GM21515 (cell line): Measurements from ENCODE around the gene TXNRD2.

ENCODE experiments used
- ATAC-seq: cut with Tn5 transposase; IDR thresholded peaks from one replicate; pipeline ENCODE4 v1.9.1; 2021; ENCODE audit not compliant: unreplicated experiment

TXNRD2 gene

DNA sequence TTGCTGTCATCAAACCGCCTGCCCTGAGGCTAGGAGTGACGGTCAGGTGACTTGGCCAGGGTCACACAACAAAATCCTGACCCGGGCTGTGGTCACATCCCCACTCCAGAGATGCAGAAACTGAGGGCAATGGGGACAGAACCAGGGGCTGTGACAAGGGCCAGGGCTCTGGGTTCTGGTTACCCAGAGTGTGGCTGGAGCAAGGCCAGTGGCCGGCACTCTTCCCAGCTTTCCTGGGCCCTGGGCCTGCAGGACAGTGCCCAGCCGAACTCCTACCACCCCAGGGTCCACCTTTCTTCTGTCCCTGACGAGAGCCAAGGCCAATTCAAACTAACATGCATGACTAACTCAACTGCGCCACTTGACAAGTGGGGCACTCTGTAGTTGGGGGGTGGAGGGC lies 39.1 kb upstream of the TXNRD2 start:
- ATAC-seq: no peak

DNA sequence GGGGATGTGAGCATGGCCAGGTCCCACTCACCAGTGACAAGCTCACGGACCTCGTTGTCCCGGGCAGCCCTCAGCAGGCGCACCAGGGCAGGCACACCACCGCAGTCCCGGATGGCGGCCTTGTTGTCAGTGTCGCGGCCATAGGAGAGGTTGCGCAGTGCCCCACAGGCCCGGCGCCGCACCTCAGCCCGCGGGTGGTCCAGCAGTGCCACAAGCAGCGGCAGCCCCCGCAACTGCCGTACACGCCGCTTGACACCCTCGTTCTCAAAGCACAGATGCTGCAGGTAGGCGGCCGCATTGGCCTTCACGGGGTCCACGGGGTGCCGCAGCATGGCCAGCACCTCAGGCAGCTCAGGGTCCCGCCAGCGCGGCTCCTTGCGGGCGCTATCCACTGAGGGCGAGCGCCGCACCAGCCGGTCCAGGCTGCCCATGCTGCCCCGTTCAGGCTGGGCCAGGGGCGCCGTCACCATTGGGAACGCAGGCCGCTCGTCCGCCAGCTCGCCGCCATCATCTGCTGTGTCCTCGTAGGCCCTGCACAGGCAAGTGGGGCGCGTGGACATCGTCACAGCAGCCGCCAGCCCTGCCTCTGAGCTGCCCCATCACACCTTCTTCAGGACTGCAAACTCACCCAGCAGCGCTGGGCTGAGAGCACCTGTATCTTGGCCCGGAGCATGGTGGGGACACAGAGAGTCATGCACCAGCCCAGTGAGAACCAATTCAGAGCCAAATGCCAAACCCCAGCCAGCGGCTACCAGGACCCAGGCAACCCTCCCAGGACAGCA lies 38.3 kb upstream of the TXNRD2 start:
- no peak for ATAC-seq

DNA sequence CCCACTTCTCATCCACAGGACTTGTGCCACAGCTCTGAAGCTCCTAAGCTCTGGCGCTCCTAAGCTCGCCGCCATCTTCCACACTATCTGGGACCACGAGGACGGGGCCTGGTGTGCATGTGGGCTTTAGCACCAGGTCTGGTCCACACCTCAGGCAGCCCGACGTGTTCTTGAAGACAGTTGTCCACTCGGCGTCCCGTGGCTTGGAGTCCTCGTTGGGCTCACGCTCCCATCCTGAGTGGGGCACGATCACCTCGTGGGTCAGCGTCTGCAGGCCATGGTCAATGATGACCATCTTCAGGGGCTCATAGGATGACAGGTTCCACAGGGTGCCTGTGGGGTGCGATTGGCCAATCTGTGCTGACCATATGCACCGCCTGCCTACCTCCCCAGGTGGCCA lies 37.1 kb upstream of the TXNRD2 start:
- ATAC-seq: no peak

DNA sequence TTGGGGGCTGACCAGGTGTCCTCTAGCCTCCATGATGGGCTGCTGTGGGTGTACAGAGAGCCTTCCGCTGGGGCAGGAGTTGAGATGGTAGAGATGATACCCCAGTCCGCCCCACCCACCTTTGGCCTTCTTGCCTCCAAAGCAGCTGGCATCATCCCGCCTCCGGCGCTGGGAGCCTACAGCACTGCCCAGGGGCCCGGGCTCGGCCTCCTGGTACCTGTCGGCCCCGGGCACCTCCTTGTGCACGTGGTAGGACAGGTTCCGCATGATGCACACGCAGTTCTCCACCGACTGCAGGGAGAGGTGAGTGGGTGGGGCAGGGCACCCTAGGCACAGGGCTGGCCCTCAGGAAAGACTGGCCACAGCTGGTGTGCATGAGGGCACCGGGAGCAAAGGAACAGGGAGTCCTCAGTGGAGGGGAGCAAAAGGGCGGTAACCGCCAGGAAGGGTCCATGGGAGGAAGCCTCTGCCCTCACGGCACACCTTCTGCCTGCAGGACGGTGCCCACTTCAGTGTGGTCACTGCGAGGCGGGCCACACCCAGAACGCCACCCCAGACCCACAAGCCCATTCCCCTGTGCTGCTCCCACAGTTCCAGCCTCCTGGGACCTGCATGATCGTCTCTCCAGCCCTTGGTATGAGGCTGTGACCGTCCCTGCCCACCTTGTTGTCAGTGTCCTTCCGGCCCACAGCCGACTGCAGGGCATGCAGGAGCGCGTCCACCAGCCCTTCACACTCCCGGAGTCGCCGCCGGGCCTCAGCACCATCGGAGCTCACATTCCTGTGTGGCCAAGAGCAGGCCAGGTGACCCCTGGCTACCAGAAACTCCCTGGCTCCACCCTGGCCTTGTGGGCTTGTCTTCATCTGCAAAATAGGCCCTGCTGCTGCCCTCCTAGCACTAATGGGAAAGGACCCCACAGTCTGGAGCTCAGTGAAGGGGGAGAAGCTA lies 36.0 kb upstream of the TXNRD2 start:
- no peak for ATAC-seq

DNA sequence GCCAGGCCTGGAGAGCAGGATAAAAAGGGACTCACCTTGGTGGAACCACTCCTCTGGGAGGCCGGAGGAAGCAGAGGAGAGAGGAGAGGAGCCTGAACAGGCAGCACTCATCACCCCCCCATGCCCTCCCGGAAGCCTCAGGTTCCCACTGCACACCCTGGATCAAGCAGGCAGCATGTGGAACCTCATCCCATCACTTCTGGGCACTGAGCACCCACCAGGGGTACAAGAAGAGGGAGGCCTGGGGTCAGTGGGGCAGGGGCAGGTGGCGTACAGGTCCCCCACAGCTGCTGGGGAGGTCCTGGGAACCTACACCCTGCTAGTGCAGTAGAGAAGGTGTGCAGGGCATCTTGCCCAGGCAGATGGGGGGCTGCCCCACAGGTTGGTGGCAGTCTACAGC lies 35.1 kb upstream of the TXNRD2 start:
- no peak for ATAC-seq

DNA sequence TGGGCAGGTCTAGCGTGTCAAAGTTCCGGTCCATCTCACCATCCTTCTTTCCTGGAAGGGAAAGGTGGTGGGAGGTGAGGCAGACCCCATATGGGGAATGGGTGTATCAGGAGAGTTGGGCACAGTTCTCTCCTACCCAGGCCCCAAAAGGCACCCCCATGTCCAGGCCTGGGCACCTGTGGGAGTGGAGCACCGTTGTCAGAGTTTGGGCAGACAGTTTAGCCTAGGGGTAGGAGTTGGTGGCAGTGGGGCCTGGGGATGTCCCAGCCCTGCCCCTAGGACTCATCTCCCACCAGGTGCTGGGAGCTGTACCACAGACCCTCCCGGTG lies 34.1 kb upstream of the TXNRD2 start:
- no peak for ATAC-seq

DNA sequence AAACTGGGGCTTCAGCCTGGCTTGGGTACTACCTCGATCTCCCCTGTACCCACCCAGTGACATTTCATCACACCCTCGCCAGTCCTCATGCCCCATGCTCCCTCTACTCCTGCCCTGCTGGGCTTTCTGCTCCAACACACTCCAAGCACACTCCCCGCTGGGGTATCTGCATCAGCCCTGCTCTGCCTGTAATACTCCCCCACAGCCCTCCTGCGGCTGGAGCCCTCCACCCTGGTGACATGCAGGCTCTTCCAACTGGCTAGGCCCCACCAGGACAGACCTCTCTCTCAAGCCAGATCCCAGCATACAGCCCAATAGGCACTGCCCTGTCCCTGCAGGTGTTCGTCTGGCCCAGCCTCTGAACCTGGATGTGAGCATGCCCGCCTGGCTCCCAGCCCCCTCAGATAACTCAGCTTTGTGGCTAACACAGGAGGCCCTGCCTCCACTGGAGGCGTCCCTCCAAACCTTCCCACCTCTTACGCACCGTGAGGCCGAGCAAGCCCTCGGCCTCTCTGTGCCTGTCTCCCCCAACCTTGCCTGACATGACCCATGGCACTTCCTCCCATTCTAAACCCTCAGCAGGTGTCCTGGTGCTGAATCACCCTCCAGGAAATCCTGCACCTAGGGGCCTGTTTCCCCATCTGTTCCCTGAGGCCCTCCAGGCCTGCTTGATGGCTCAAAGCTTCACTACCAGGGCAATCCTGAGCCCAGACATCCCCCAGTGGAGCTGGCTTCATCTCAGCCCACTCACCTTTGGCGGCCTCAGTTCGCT lies 33.5 kb upstream of the TXNRD2 start:
- no peak for ATAC-seq

DNA sequence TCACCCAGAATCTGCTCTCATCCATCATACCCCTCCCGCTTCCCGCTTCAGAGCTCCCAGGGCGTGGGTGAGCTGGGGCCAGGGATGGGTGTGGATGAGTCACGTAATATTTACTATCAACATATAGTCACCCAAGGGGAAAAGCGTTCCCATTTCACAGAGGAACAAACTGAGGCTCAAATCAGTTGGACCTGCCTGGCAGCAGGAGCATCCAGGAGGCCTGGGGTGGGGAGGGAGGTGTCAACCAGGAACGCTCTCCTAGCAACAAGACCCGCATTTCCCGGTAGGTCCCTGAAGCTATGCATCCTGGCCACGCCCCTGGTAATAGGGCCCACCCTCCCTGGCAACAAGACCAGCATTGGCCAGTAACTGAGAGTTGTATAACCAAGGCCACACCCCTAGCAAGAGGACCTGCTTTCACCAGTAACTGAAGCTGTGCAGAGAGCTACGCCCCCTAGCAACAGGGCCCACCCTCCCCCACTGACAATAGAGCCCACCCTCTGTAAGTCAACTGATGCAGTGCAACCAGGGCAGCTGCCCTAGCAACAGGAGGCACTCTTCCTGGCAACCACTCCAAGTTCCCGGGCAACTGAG lies 32.7 kb upstream of the TXNRD2 start:
- ATAC-seq: no peak

DNA sequence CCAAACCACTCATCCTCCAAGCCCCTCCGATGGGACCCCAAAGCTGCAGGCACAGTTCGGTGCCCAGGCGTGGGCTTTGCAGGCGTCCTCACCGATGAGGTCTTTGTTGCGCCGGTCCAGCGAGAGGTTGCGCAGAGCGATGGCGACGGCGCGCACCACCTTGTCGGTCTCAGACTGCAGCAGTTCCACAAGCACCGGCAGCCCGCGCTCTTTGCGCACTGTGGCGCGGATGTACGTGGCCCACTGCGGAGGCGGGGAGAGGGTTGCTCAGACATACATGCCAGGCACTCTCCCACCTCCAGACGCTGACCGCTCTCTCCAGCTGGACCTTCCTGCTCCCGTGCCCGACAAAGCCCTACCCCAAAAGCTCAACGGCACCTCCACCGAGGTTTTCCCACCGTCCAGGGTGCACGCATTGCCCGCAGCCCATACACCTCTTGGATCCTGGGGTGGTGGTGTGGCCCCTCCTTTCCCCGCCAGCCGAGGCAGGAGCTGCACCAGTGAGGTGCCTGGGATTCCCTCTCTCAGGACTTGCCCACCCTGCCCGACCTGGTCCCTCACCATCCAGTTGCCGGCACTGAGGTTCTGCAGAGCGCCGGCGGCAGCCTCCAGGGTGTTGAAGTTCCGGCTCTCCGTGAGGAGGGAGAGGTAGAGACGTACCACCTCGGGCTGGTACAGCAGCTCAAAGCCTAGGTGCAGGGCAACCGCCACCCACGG lies 32.1 kb upstream of the TXNRD2 start:
- no peak for ATAC-seq

DNA sequence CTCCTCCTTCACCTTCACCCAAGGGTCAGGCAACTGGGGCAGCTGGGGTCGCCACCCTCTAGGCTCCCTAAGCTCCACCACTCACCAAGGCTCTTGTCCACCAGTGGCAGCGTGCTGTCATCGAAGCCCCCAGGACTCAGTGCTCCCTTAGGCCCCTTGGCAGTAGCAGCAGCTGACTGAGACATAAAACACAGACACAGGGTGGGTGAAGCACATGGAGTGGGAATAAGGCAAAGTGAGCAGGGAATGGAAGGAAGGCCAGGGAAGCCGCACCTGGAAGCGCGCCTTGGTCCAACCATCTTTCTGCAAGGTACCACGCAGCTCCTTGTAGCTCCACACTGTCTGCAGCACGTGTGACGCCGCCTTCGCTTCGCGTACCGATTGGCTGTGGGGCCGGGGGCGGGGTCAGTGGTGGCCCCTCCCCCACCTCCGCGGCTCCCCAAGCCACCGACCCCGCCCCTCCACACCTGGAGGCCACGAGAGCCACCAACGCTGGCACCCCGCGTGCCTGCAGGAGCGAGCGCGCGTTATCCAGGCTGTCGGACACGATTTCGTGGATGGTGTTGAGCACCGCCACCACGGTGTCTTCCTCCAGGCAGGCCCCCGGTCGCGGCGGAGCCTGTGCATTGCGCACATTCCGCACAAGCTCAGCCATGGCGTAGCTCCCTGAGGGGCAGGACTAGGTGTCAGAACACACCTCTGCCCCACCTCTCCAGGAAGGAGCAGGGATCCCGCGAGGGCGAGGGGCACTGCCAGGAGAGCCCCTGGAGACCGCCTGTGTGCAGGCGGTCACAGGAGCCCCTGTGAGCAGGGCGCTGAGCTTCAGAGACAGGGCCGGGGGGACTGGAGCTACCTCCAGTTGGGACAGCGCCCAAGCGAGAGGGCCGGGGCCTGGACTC lies 31.3 kb upstream of the TXNRD2 start:
- no peak for ATAC-seq

DNA sequence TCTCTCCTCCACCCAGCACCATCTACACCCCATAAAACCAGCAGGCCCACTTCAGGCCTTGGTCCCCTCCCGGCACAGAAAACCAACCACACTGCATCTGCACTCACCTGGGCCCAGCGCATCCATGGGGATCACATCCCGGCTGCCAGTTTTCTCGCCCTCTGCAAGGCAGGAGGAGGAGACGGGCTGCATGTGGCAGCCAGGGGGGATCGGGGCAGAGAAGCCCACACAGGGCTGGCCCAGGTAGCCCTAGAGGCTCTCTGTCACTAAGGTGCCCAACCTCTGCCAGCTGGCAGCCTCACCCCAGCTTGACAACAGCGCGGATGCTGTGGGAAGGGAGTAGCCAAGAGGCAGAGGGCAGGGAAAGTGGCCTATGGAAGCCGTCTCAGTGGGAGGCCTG lies 30.6 kb upstream of the TXNRD2 start:
- ATAC-seq: no peak

DNA sequence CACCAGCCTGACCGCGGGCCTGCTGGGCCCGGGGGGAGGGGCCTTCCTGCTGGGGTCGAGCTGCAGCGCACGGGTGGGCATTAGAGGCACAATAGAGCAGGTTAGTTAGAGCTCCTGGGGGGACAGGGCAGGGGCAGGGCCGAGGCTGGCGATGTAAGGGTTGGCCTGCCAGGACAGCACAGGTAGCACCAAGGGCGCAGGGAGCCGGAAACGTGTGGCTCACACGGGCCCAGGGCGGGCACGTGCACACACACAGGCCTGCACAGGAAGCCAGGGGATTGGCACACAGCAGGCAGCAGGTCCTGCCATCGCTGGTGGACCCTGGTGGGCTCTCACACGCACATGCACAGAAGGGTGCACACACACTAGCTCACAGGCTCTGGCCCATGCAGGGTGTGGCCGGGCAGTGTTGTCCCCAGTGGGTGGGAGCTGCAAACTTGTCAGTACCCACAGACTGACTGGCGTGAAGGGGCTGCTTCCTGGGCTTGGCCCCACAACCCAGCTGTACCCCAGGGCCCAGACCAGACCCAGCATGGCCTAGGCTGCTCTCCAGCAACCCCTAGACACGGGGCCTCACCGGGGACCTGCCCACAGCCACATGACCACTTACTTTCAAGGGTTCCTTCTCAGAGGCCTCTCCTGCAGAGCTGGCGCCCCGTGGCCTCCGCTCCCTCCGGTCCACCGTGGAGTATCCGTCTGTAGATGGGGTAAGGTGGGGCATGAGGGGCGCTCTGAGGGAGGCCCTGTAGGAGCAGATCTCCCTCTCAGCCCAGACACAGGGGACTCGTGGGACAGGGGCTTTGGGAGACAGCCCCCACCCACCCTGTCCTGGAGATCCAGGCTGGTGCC lies 29.9 kb upstream of the TXNRD2 start:
- ATAC-seq: no peak

DNA sequence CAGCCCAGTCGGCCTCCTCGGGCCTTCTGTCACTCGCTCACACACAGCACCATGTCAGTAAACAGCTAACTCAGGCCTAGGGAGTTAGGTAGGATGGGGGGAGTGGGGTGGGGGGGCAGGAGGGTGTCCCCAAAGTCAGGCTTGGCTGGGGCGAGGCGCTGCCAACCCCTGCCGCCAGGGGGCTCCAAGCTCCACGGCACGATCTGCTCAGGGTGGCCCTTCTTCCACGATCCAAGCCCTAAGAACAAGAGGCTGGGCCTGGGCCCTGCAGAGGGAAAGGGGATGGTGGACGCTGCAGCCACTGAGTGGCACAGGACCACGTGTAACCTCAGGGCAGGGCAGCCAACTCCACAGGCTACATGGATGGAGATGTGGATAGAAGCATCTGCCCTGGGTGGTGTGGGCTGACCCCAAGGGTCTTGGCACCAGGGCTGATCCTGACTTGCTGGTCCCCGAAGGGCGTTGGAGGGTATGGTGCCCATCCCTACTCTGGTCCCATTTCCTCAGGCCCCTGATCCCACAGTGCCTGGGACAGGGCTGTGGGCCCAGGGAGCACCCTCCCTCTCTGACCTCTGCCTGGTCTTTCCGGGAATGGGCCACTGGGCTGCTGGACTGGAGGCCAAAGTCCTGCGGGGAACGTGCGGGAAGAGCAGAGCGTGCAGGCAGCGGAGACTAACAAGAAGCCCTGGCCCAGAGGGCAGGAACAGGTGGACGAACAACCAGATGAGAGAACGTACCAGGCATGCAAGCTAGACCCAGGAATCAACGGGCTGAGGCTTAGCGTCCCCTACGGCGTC lies 29.1 kb upstream of the TXNRD2 start:
- ATAC-seq: no peak

DNA sequence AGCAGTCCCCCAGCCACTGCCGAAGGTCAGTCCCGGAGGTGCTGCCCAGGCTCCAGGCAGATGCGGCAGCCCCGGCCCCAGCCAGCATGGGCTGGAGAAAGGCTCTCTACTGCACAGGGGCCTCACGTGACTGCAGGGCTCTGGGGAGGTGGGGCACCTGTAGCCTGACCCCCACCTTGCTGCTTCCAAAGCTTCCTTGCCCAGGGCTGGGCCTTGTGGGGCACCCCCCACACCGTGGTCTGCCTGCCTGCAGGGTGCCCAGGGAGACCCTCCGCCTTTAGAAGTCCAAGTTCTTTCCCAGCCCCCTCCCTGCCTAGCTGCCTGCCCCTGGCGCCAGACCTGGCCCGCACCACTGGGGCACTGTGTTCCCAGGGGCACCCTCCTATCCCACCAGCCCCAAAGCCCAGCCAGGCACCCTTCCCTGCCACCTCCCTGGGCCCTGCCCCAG lies 28.4 kb upstream of the TXNRD2 start:
- no peak for ATAC-seq

DNA sequence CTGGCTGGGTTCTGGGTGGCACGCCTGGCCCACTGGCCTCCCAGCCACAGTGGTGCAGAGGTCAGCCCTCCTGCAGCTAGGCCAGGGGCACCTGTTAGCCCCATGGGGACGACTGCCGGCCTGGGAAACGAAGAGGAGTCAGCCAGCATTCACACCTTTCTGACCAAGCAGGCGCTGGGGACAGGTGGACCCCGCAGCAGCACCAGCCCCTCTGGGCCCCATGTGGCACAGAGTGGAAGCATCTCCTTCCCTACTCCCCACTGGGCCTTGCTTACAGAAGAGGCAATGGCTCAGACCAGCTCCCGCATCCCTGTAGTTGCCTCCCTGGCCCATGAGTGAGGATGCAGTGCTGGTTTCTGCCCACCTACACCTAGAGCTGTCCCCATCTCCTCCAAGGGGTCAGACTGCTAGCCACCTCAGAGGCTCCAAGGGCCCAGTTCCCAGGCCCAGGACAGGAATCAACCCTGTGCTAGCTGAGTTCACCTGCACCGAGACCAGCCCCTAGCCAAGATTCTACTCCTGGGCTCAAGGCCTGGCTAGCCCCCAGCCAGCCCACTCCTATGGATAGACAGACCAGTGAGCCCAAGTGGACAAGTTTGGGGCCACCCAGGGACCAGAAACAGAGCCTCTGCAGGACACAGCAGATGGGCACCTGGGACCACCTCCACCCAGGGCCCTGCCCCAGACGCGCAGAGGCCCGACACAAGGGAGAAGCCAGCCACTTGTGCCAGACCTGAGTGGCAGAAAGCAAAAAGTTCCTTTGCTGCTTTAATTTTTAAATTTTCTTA lies 27.7 kb upstream of the TXNRD2 start:
- ATAC-seq: no peak

DNA sequence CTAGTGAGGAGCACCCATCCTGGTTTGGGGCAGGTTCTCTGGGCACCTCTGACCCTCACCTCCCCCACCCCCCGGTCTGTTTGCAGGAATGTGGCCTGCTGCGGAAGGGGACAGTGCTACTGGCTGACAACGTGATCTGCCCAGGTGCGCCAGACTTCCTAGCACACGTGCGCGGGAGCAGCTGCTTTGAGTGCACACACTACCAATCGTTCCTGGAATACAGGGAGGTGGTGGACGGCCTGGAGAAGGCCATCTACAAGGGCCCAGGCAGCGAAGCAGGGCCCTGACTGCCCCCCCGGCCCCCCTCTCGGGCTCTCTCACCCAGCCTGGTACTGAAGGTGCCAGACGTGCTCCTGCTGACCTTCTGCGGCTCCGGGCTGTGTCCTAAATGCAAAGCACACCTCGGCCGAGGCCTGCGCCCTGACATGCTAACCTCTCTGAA lies 26.9 kb upstream of the TXNRD2 start:
- ATAC-seq: no peak
